SK-N-MC (cell line): ENCODE data around the gene PRKG1.

ENCODE experiments used
- EZH2 ChIP-seq: fragments of 200-600 bp; sonication (generic); IDR thresholded peaks from one replicate; pipeline ENCODE4 v1.6.1; 2017; ENCODE audit warnings: antibody characterized with exemption
- FOXP2 ChIP-seq: optimal IDR thresholded peaks from 2 replicates; pipeline ENCODE3; 2011; ENCODE audit warnings: mild to moderate bottlenecking, moderate library complexity; ENCODE audit not compliant: insufficient read depth; ENCODE audit errors: extremely low read length, control extremely low read depth
- POLR2AphosphoS5 ChIP-seq: IDR thresholded peaks from 2 replicates; pipeline ENCODE4 v1.6.1; 2012; ENCODE audit warnings: mild to moderate bottlenecking, low read depth, low read length, borderline replicate concordance

GRCh38 chr10:51960494-51960895 lies 886.2 kb downstream of the PRKG1 start:
- TF ChIP-seq EZH2 (no peak), POLR2AphosphoS5 (no peak), FOXP2 (no peak)
